ENCODE results near the gene SIAH2. TPM values are rescaled to one million over a fixed set of nuclear protein-coding genes. Genes with fewer than 3 reads are reported as not detected.

Gene SIAH2
- total RNA-seq, 1 donor from 2014 or later = 39.7 TPM

- Mint-ChIP-seq H3K9me3 (ENCODE audit: low read depth) (no peaks in the 10 kb centered on the region), H3K4me3 (ENCODE audit: unreplicated experiment) (no peak overlapping the region), H3K27me3 (ENCODE audit: low read depth) (no peaks in the 10 kb centered on the region), H3K36me3 (ENCODE audit: low read depth) (peaks cover 1% of the 10 kb centered on the region), H3K4me1 (ENCODE audit: low read depth) (peaks cover 18% of the 10 kb centered on the region), H3K27ac (ENCODE audit: unreplicated experiment) (no peak overlapping the region)
- no peak for DNase-seq (ENCODE audit: low spot score)
- TF ChIP-seq CTCF (IDR thresholded peaks at IDR 0.05) = no peak
These were observed 28.8 kb downstream of the SIAH2 start for GRCh38 chr3:150733936-150734794.

GRCh38 chr3:150733373-150733935 is 29.5 kb downstream of the SIAH2 start:
- no peaks in the 10 kb centered on the region for H3K27me3 Mint-ChIP-seq (ENCODE audit: low read depth)

GRCh38 chr3:150729682-150730360 is 33.1 kb downstream of the SIAH2 start:
- H3K36me3 Mint-ChIP-seq (ENCODE audit: low read depth) = no peaks in the 10 kb centered on the region
- H3K4me3 Mint-ChIP-seq (ENCODE audit: unreplicated experiment) = no peak overlapping the region
- no peak for TF ChIP-seq CTCF (IDR thresholded peaks at IDR 0.05)
- H3K4me1 Mint-ChIP-seq (ENCODE audit: low read depth) = peaks cover 5% of the 10 kb centered on the region
- no peaks in the 10 kb centered on the region for H3K9me3 Mint-ChIP-seq (ENCODE audit: low read depth)
- no peaks in the 10 kb centered on the region for H3K27me3 Mint-ChIP-seq (ENCODE audit: low read depth)
- no peak for DNase-seq (ENCODE audit: low spot score)
- no peak overlapping the region for H3K27ac Mint-ChIP-seq (ENCODE audit: unreplicated experiment)

More at GRCh38 chr3:150733373-150733935, 29.5 kb downstream of the SIAH2 start:
- peaks cover 1% of the 10 kb centered on the region for H3K36me3 Mint-ChIP-seq (ENCODE audit: low read depth)
- peaks cover 11% of the 10 kb centered on the region for H3K4me1 Mint-ChIP-seq (ENCODE audit: low read depth)
- no peak overlapping the region for H3K27ac Mint-ChIP-seq (ENCODE audit: unreplicated experiment)
- no peaks in the 10 kb centered on the region for H3K9me3 Mint-ChIP-seq (ENCODE audit: low read depth)
- no peak overlapping the region for H3K4me3 Mint-ChIP-seq (ENCODE audit: unreplicated experiment)
- no peak for DNase-seq (ENCODE audit: low spot score)
- no peak for TF ChIP-seq CTCF (IDR thresholded peaks at IDR 0.05)

- DNase-seq (ENCODE audit: low spot score) = no peak
These were observed 35.1 kb downstream of the SIAH2 start for GRCh38 chr3:150727653-150728502.

More at GRCh38 chr3:150727653-150728502, 35.1 kb downstream of the SIAH2 start:
- Mint-ChIP-seq H3K27me3 (ENCODE audit: low read depth) (no peaks in the 10 kb centered on the region), H3K9me3 (ENCODE audit: low read depth) (no peaks in the 10 kb centered on the region), H3K36me3 (ENCODE audit: low read depth) (no peaks in the 10 kb centered on the region), H3K4me3 (ENCODE audit: unreplicated experiment) (no peak overlapping the region), H3K4me1 (ENCODE audit: low read depth) (no peaks in the 10 kb centered on the region), H3K27ac (ENCODE audit: unreplicated experiment) (no peak overlapping the region)
- no peak for TF ChIP-seq CTCF (IDR thresholded peaks at IDR 0.05)
